ENCODE results near the gene ITPR1.

The ITPR1 gene

GRCh38 chr3:4693620-4694019, 200.5 kb downstream of the ITPR1 start:
- DNase-seq, result no peak

GRCh38 chr3:4695846-4696245, 202.7 kb downstream of the ITPR1 start:
- DNase-seq, result no peak

GRCh38 chr3:4696266-4696665, 203.1 kb downstream of the ITPR1 start:
- no peak for DNase-seq

GRCh38 chr3:4698125-4698821, 205.1 kb downstream of the ITPR1 start:
- DNase-seq, result no peak

- no peak for DNase-seq
These were observed 209.9 kb downstream of the ITPR1 start for GRCh38 chr3:4703054-4703480.

- no peak for DNase-seq
These were observed 211.4 kb downstream of the ITPR1 start for GRCh38 chr3:4704552-4704951.

- DNase-seq, result no peak
These were observed 214.2 kb downstream of the ITPR1 start for GRCh38 chr3:4707324-4707723.

GRCh38 chr3:4708230-4708629, 215.1 kb downstream of the ITPR1 start:
- DNase-seq, result no peak

- DNase-seq, result no peak
These were observed 216.2 kb downstream of the ITPR1 start for GRCh38 chr3:4709341-4709740.

- no peak for DNase-seq
These were observed 217.0 kb downstream of the ITPR1 start for GRCh38 chr3:4710191-4710590.

GRCh38 chr3:4711680-4711992, 218.5 kb downstream of the ITPR1 start:
- DNase-seq, result no peak

GRCh38 chr3:4712109-4712508, 219.0 kb downstream of the ITPR1 start:
- no peak for DNase-seq

GRCh38 chr3:4714045-4714444, 220.9 kb downstream of the ITPR1 start:
- DNase-seq, result no peak

- no peak for DNase-seq
These were observed 223.1 kb downstream of the ITPR1 start for GRCh38 chr3:4716266-4716665.

- DNase-seq, result no peak
These were observed 223.7 kb downstream of the ITPR1 start for GRCh38 chr3:4716706-4717362.

- DNase-seq, result no peak
These were observed 224.2 kb downstream of the ITPR1 start for GRCh38 chr3:4717363-4717740.

- no peak for DNase-seq
These were observed 225.1 kb downstream of the ITPR1 start for GRCh38 chr3:4718179-4718736.

GRCh38 chr3:4719046-4719501, 225.9 kb downstream of the ITPR1 start:
- DNase-seq, result no peak

- no peak for DNase-seq
These were observed 227.3 kb downstream of the ITPR1 start for GRCh38 chr3:4720316-4721075.

- DNase-seq, result no peak
These were observed 228.4 kb downstream of the ITPR1 start for GRCh38 chr3:4721511-4721911.

GRCh38 chr3:4722103-4722502, 229.0 kb downstream of the ITPR1 start:
- DNase-seq, result no peak

GRCh38 chr3:4724051-4724629, 231.0 kb downstream of the ITPR1 start:
- no peak for DNase-seq

GRCh38 chr3:4726549-4726948, 233.4 kb downstream of the ITPR1 start:
- no peak for DNase-seq
